Activated T-helper 2 cell treated with anti-CD3 and anti-CD28 coated beads, Interferon-gamma antibody, Interleukin-2, Interleukin-4, amounts not matched to agents 10 μg/mL and 5 μg/mL and 100 μg/mL, durations not matched to agents 14 hours and 24 hours and 36 hours (primary cell): Measurements from ENCODE around the gene TAS2R41. TPM values are rescaled to one million over a fixed set of nuclear protein-coding genes. Genes with fewer than 3 reads are reported as not detected.

Experiments used
- DNase-seq: peaks from one replicate; pipeline ENCODE4 v3.0.0; 2021; ENCODE audit warnings: low spot score
- H3K27ac Mint-ChIP-seq: one replicate; pipeline ENCODE4 v1.8.0; 2021; ENCODE audit warnings: mixed read lengths
- H3K27me3 Mint-ChIP-seq: one replicate; pipeline ENCODE4 v1.8.0; 2021; ENCODE audit warnings: low read depth, mixed read lengths
- H3K36me3 Mint-ChIP-seq: one replicate; pipeline ENCODE4 v1.8.0; 2021; ENCODE audit warnings: low read depth, mixed read lengths
- H3K4me1 Mint-ChIP-seq: one replicate; pipeline ENCODE4 v1.8.0; 2021; ENCODE audit warnings: low read depth, mixed read lengths
- H3K4me3 Mint-ChIP-seq: one replicate; pipeline ENCODE4 v1.8.0; 2021; ENCODE audit warnings: low read depth, mild to moderate bottlenecking, moderate library complexity, mixed read lengths
- H3K9me3 Mint-ChIP-seq: one replicate; pipeline ENCODE4 v1.8.0; 2021; ENCODE audit warnings: mixed read lengths
- intact Hi-C: fragments of 100-400 bp; cut with micrococcal nuclease; formaldehyde crosslinking; loops from one replicate; pipeline ENCODE4 v1.15.1; 2023
- total RNA-seq: library from RNA; stranded (reverse); gene quantifications from 2 replicates; pipeline ENCODE4 v1.2.3, GENCODE V29; 2022

Gene TAS2R41, protein sequence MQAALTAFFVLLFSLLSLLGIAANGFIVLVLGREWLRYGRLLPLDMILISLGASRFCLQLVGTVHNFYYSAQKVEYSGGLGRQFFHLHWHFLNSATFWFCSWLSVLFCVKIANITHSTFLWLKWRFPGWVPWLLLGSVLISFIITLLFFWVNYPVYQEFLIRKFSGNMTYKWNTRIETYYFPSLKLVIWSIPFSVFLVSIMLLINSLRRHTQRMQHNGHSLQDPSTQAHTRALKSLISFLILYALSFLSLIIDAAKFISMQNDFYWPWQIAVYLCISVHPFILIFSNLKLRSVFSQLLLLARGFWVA
- total RNA-seq, result not detected in 2 replicates

DNA sequence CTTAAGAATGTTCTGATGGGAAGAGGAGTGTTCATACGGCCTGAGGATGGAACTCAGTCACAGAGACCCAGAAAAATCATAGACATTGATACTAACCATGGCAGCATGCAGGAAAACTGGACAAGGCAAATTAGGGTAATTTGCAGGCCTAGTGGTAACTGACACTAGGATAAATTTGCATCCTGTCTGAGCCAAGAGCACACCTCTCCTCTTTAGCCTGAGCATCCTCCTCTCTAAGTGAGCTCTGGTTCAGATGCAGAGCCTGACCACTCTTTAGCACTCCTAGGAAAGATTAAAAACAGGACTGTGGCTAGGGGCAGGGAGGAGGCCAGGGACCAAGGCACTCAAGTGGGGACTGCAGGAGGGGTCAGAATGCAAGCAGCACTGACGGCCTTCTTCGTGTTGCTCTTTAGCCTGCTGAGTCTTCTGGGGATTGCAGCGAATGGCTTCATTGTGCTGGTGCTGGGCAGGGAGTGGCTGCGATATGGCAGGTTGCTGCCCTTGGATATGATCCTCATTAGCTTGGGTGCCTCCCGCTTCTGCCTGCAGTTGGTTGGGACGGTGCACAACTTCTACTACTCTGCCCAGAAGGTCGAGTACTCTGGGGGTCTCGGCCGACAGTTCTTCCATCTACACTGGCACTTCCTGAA lies at the start of gene TAS2R41:
Gene TAS2R41, plus strand, starts transcription at position 373 of the 650 bp plus-strand sequence. Its CDS starts 0 bp downstream, at position 373.
- Mint-ChIP-seq H3K27me3 (no peaks in the 10 kb centered on the region), H3K36me3 (no peaks in the 10 kb centered on the region), H3K4me1 (no peaks in the 10 kb centered on the region), H3K4me3 (no peak within 1 kb of the TSS), H3K27ac (no peak within 1 kb of the TSS), H3K9me3 (no peaks in the 10 kb centered on the region)
- intact Hi-C loops, result no loop called here
- no peak for DNase-seq

DNA sequence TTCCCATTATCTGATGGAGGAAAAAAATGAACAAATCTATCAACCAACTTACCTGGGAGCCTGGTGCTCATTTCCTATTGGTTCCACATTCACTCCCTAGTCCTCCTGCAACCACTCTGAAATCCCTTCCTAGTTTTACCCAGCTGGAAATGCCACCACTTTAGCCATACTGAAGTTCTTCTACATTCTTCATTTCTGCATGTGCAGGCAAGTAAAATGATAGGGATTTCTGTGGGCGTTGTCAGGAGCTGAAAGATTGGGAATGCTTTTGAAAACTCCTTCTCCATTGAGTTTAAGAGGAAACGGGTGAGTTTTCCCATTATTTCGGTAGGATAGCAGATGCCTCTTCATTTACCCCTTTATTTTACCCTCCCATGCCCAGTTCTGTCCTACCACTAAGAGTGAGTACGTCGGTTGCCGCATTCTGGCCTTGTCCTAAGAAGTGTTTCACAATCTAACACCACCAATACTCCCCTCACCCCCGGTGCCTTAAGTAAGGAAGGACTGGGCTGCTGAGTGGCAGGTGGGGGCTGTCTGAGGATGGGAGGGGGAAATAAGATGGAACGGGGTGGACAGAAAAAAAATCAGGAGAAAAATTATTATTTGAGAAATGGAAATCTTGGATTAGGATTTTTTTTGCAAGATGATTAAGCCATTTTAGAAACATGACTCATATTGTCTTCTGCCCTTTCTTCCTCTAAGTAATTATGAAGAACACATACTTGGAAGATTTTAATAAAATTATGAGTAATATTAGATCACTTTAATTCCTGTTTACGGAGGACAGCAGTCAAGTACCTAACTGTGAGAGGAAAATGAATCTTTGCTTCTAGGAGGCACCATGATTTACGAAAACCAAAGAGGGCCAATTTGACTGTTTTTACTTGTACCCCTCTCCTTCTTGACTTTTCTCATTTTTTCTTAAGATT lies 47.6 kb upstream of the TAS2R41 start:
- Mint-ChIP-seq H3K36me3 (no peaks in the 10 kb centered on the region), H3K4me1 (peaks cover 5% of the 10 kb centered on the region), H3K27me3 (peaks cover 9% of the 10 kb centered on the region), H3K9me3 (no peaks in the 10 kb centered on the region), H3K27ac (no peak overlapping the region), H3K4me3 (no peak overlapping the region)
- no peak for DNase-seq
- intact Hi-C loops, result no loop called here

DNA sequence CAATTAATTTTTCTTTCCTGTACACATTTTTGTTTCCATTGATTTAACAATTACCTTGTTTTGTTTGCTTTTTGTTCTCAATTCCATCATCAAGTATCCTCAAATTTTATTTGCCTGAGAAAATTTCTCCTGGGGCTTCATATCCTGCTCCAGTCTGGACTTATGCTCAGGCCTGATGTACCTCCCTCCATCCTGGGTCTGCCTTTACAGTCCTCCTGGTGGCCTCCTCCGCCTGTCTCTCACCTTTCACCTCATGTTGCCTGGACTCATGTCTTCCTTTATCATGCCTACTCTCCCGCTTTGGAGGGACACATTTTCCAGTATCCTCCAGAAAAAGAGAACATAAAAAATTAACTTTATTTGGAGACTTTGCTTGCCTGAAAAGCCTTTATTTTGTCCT lies 46.6 kb upstream of the TAS2R41 start:
- Mint-ChIP-seq H3K27ac (no peak overlapping the region), H3K4me1 (peaks cover 5% of the 10 kb centered on the region), H3K36me3 (no peaks in the 10 kb centered on the region), H3K27me3 (peaks cover 9% of the 10 kb centered on the region), H3K9me3 (no peaks in the 10 kb centered on the region), H3K4me3 (no peak overlapping the region)
- DNase-seq, result no peak
- intact Hi-C loops, result no loop called here

DNA sequence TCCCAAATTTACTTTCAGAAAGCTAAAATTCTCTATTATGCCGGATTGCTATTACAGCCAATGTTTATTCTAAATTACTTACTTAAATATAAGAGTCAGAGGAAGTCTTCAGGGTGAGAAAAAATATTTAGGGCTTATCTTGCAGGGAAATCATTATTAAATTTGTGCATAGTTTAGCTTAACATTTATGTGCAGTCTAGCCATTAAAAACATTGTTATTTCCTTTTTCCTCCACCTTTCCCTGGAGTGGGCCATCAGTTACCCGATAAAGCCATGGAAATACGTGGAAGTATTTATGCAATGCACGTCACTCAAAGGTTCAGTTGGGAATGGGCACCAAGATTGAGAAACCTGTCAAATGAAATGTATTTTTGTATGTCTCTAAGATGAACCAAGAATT lies 43.9 kb upstream of the TAS2R41 start:
- no peak overlapping the region for H3K27ac Mint-ChIP-seq

DNA sequence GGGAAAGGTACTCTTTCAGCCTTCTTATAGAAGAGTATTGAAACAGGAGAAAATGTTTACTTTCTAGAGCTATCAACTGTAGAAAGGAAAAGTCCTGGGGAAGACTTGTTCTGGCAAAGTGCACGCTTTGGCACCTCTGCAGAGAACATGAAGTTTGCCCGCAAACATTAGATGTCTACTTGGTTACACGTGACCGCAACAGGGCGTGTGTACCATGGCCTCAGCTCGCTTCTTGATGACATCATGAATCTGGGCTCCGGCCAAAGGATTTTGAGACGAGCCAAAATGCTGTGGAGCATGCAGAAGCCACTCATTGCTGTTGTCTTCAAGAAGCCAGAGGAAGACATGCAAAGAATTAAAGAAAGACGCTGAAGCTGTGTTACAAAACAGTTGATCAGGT lies 43.0 kb upstream of the TAS2R41 start:
- H3K4me1 Mint-ChIP-seq, result peaks cover 9% of the 10 kb centered on the region
- intact Hi-C loops, result no loop called here
- H3K9me3 Mint-ChIP-seq, result no peaks in the 10 kb centered on the region
- H3K36me3 Mint-ChIP-seq, result no peaks in the 10 kb centered on the region
- no peak overlapping the region for H3K4me3 Mint-ChIP-seq
- no peak for DNase-seq
- H3K27ac Mint-ChIP-seq, result no peak overlapping the region
- H3K27me3 Mint-ChIP-seq, result peaks cover 9% of the 10 kb centered on the region

More for the DNA sequence above, 43.9 kb upstream of the TAS2R41 start:
- Mint-ChIP-seq H3K4me3 (no peak overlapping the region), H3K36me3 (no peaks in the 10 kb centered on the region), H3K4me1 (peaks cover 9% of the 10 kb centered on the region), H3K9me3 (no peaks in the 10 kb centered on the region), H3K27me3 (peaks cover 9% of the 10 kb centered on the region)
- DNase-seq, result no peak
- intact Hi-C loops, result no loop called here

DNA sequence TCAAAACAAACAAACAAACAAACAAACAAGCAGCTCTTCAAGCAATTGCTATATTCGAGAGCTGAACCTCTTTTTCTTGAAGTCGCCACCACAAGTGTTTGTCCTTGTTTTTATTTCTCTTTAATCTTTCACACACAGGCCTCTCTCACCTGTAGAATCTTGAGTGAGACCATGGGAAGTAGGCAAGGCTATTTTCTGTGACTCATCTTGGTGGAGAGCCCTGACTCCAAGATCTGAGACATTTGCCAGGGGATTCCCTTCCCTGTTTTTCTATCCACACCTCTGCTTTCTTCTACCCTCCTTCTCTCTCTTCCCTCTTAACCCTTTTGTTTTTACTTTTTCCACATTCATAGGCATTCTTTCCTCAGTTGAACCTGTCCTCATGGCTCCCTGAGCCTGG lies 42.4 kb upstream of the TAS2R41 start:
- no peak for DNase-seq
- Mint-ChIP-seq H3K27ac (no peak overlapping the region), H3K4me3 (no peak overlapping the region), H3K4me1 (peaks cover 9% of the 10 kb centered on the region), H3K27me3 (peaks cover 9% of the 10 kb centered on the region), H3K9me3 (no peaks in the 10 kb centered on the region), H3K36me3 (no peaks in the 10 kb centered on the region)
- intact Hi-C loops, result no loop called here

DNA sequence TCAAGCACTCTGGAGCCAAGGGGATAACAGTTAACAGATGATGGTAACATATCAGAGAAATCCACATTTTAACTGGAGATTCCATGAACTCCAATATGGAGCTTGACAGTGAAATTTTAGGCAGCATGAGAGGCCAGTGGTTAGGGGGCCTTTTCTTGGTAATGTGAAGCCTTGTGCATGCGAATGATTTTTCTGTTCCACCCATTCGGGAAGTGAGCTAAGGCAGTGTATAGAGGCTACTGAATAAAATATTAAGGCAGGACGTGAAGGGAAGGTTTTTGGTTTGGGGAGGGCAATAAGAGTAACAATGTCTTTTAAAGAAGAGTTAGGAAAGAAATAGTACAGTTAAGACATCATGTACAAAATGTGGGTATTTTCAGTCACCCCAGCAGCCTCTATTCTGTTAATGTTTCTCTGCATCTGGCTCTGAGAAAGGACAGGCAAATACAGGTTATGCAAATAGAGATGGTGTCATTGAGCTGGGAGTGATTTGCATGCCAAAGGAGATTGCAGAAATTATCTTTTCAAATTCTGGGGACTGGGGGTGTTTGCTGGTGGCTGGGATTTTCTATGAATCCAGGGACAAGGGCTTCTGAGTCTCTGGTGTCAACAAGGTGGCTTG lies 41.2 kb upstream of the TAS2R41 start:
- no peak for DNase-seq
- Mint-ChIP-seq H3K4me1 (peaks cover 9% of the 10 kb centered on the region), H3K36me3 (no peaks in the 10 kb centered on the region), H3K27ac (no peak overlapping the region), H3K4me3 (no peak overlapping the region), H3K9me3 (no peaks in the 10 kb centered on the region), H3K27me3 (peaks cover 5% of the 10 kb centered on the region)
- intact Hi-C loops, result no loop called here

DNA sequence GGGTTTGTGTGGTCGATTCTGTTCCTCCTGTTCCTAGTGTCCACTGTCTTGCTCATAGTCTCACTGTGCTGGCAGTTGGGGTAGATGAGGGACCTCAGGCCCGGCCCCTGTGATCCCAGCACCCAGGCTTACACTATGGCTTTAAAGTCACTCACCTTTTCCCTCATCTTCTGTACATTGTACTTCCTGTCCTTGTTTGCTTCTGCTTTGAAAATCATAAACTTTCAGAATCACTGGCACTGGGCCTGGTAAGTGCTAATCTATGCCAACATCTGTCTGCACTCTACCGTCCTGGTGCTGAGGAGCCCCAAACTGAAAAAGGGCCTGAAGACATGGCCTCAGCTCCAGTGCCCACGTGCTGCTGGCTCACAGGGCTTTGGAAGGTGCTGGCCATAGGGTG lies 40.1 kb upstream of the TAS2R41 start:
- intact Hi-C loops, result no loop called here
- Mint-ChIP-seq H3K4me1 (peaks cover 9% of the 10 kb centered on the region), H3K36me3 (no peaks in the 10 kb centered on the region), H3K4me3 (no peak overlapping the region), H3K27me3 (no peaks in the 10 kb centered on the region), H3K27ac (no peak overlapping the region), H3K9me3 (no peaks in the 10 kb centered on the region)
- DNase-seq, result no peak

DNA sequence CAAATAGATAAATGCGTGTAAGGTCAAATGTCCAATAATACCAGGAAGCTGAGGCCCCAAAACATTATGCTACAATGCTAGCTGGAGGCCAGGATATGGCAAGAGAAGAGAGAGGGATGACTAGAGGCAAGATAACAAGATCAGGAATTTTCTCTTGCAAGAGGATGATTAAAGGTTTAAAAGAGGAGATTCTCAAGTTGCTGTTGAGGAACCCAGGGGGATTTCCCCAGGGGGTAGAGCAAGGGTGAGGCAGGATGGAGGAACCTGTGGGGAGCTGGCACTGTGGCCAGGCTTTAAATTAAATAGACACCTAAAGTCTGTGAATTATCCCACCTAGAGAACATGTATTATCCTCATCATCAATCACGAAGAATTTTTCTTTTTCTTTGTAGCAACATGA lies 37.8 kb upstream of the TAS2R41 start:
- peaks cover 9% of the 10 kb centered on the region for H3K4me1 Mint-ChIP-seq
- no peak overlapping the region for H3K4me3 Mint-ChIP-seq
- no peaks in the 10 kb centered on the region for H3K27me3 Mint-ChIP-seq
- no peak for DNase-seq
- H3K9me3 Mint-ChIP-seq, result no peaks in the 10 kb centered on the region
- H3K36me3 Mint-ChIP-seq, result no peaks in the 10 kb centered on the region
- H3K27ac Mint-ChIP-seq, result no peak overlapping the region
- intact Hi-C loops, result no loop called here

DNA sequence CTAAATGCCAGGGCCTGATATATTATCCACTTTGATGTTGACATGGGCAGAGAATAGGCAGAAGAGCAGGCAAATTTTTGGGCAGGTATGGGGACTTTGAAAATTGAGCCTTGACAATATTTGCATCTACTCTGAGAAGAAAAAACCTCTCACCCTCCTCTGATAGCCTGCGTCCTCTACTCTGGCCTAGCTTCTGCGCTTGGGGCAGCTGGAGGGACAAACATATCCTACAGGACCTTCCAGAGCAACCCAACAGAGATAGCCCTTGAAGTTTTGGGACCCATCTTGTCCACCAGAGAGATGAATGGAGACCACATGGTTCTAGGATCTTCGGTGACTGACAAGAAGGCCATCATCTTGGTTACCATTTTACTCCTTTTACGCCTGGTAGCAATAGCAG lies 34.5 kb upstream of the TAS2R41 start, which contains the start of gene TAS2R60:
Gene TAS2R60, plus strand, starts transcription at position 301 of the 400 bp plus-strand sequence. Its CDS starts 0 bp downstream, at position 301.
- H3K27ac Mint-ChIP-seq, result no peak within 1 kb of the TSS
- intact Hi-C loops, result no loop called here
- no peak for DNase-seq
- H3K9me3 Mint-ChIP-seq, result no peaks in the 10 kb centered on the region
- no peaks in the 10 kb centered on the region for H3K4me1 Mint-ChIP-seq
- H3K4me3 Mint-ChIP-seq, result no peak within 1 kb of the TSS
- no peaks in the 10 kb centered on the region for H3K27me3 Mint-ChIP-seq
- H3K36me3 Mint-ChIP-seq, result no peaks in the 10 kb centered on the region

DNA sequence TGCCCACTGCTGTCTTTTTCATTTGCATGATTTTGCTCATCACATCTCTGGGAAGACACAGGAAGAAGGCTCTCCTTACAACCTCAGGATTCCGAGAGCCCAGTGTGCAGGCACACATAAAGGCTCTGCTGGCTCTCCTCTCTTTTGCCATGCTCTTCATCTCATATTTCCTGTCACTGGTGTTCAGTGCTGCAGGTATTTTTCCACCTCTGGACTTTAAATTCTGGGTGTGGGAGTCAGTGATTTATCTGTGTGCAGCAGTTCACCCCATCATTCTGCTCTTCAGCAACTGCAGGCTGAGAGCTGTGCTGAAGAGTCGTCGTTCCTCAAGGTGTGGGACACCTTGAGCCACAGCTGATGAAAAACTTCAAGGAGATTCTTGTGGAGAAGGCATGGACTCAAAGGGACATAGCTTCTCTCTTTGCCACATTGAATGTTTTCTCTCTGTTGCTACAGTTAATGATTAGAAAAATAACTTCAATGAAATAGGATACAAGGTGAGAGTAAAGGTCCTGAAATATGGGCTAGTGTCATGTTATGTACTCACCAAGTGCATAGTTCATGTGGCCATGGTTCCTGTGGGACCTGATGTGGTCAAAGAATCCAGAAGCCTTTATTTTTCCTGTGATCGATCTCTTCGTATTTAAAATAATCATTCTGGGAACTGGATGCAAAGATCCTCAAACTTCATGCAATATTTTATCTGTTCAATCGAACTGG lies 33.5 kb upstream of the TAS2R41 start:
- Mint-ChIP-seq H3K9me3 (no peaks in the 10 kb centered on the region), H3K27me3 (no peaks in the 10 kb centered on the region)

DNA sequence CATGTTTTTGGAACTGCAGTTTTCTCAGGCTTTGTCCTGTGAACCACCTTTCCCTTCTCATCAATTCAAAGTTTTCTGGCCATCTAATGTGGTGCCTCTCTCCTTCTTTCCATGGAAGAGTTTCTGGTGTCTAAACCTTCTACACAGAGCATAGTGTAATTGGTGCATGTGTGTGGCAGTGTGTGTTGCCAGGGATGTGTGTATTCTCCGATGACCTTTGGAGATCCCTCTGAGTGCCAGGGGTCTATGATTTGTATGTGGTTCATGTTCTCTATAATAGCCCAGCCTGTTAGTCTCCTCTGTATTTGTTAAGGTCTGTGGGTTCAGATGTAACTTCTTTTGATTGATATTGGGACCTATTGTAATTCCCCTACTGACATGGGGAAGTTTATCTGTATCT lies 32.9 kb upstream of the TAS2R41 start:
- H3K27ac Mint-ChIP-seq, result no peak overlapping the region
- DNase-seq, result no peak
- H3K4me1 Mint-ChIP-seq, result no peaks in the 10 kb centered on the region
- no peaks in the 10 kb centered on the region for H3K9me3 Mint-ChIP-seq
- no peaks in the 10 kb centered on the region for H3K36me3 Mint-ChIP-seq
- H3K4me3 Mint-ChIP-seq, result no peak overlapping the region
- intact Hi-C loops, result no loop called here
- H3K27me3 Mint-ChIP-seq, result no peaks in the 10 kb centered on the region

More for the DNA sequence above, 33.5 kb upstream of the TAS2R41 start:
- DNase-seq, result no peak
- Mint-ChIP-seq H3K27ac (no peak overlapping the region), H3K36me3 (no peaks in the 10 kb centered on the region), H3K4me3 (no peak overlapping the region), H3K4me1 (no peaks in the 10 kb centered on the region)
- intact Hi-C loops, result no loop called here
